OCI-LY3 (cell line): ENCODE measurements around the gene OTOL1.

Experiments
- H2AFZ ChIP-seq: fragments of 200-600, 300-600 bp; shearing (Covaris generic); 2 replicates; pipeline ENCODE4 v1.6.0; 2014; ENCODE audit warnings: antibody characterized with exemption, low read depth, low read length
- H3K27ac ChIP-seq: fragments of 200-600, 300-600 bp; sonication (generic); 2 replicates; pipeline ENCODE4 v1.5.1; 2014; ENCODE audit warnings: mild to moderate bottlenecking, low read length, moderate library complexity, mixed read lengths
- H3K27me3 ChIP-seq: fragments of 200-600, 300-600 bp; sonication (generic); 2 replicates; pipeline ENCODE4 v1.6.1; 2014; ENCODE audit warnings: low read depth, low read length, mixed read lengths
- H3K36me3 ChIP-seq: fragments of 200-600, 300-600 bp; sonication (generic); replicated peaks from 2 replicates; pipeline ENCODE3; 2014; ENCODE audit warnings: low read depth, low read length, mixed read lengths
- H3K4me1 ChIP-seq: fragments of 300-600, 200-600 bp; sonication (generic); 2 replicates; pipeline ENCODE4 v1.6.1; 2014; ENCODE audit warnings: low read length, mixed read lengths
- H3K4me2 ChIP-seq: fragments of 200-600, 300-600 bp; sonication (generic); 2 replicates; pipeline ENCODE4 v1.6.1; 2014; ENCODE audit warnings: low read length, mixed read lengths
- H3K4me3 ChIP-seq: fragments of 300-600, 200-600 bp; sonication (generic); 2 replicates; pipeline ENCODE4 v1.5.1; 2014; ENCODE audit warnings: antibody characterized with exemption, mild to moderate bottlenecking, low read length, moderate library complexity
- H3K79me2 ChIP-seq: fragments of 300-600, 200-600 bp; shearing (Covaris generic); 2 replicates; pipeline ENCODE4 v1.6.1; 2014; ENCODE audit warnings: mild to moderate bottlenecking, low read length, mixed read lengths
- H3K9ac ChIP-seq: fragments of 300-600, 200-600 bp; shearing (Covaris generic); 2 replicates; pipeline ENCODE4 v1.6.0; 2014; ENCODE audit warnings: mild to moderate bottlenecking, low read length, moderate library complexity
- H3K9me3 ChIP-seq: fragments of 200-600, 300-600 bp; shearing (Covaris generic); 2 replicates; pipeline ENCODE4 v1.6.1; 2014; ENCODE audit warnings: low read length, mixed read lengths; ENCODE audit not compliant: insufficient read depth
- H4K20me1 ChIP-seq: fragments of 200-600, 300-600 bp; sonication (generic); 2 replicates; pipeline ENCODE4 v1.6.1; 2016; ENCODE audit warnings: low read length, mixed read lengths; ENCODE audit not compliant: insufficient read depth
- EZH2phosphoT487 ChIP-seq: fragments of 200-600 bp; shearing (Covaris generic); IDR thresholded peaks from 2 replicates; pipeline ENCODE4 v1.6.1; 2018; ENCODE audit warnings: antibody characterized with exemption, mixed run types, low read depth
- TF ChIP-seq, protein P1 (sequence below): fragments of 200-600, 300-600 bp; sonication (generic); IDR thresholded peaks from 2 replicates; pipeline ENCODE4 v1.5.1; 2014; ENCODE audit warnings: antibody characterized with exemption, low read length, low read depth

The OTOL1 gene

DNA sequence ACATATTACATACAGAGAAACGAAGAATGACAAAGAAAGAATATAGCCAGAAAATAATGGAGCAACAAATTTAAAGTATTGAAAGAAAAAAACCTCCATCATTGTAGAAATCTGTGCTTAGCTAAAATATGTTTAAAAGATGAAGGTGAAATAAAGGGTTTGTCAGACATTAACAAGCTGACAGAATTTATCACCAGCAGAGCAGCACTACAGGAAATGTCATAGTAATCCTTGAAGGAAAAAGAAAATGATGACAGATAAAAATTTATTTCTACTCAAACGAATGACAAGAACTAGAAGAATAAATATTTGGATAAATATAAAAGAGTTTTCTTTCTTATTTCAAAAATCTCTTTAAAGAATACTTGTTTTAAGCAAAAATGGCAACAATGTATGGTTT, 40.6 kb upstream of the OTOL1 start:
- Histone ChIP-seq H3K27me3 (no peaks in the 10 kb centered on the region), H3K36me3 (no peaks in the 10 kb centered on the region), H3K4me1 (peaks cover 13% of the 10 kb centered on the region), H3K9me3 (no peaks in the 10 kb centered on the region), H3K4me2 (no peak overlapping the region), H3K9ac (no peak overlapping the region), H3K79me2 (no peaks in the 10 kb centered on the region), H2AFZ (no peak overlapping the region), H4K20me1 (no peaks in the 10 kb centered on the region), H3K4me3 (no peak overlapping the region), H3K27ac (no peak overlapping the region)
- TF ChIP-seq, protein P1, sequence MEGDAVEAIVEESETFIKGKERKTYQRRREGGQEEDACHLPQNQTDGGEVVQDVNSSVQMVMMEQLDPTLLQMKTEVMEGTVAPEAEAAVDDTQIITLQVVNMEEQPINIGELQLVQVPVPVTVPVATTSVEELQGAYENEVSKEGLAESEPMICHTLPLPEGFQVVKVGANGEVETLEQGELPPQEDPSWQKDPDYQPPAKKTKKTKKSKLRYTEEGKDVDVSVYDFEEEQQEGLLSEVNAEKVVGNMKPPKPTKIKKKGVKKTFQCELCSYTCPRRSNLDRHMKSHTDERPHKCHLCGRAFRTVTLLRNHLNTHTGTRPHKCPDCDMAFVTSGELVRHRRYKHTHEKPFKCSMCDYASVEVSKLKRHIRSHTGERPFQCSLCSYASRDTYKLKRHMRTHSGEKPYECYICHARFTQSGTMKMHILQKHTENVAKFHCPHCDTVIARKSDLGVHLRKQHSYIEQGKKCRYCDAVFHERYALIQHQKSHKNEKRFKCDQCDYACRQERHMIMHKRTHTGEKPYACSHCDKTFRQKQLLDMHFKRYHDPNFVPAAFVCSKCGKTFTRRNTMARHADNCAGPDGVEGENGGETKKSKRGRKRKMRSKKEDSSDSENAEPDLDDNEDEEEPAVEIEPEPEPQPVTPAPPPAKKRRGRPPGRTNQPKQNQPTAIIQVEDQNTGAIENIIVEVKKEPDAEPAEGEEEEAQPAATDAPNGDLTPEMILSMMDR = no peak
- no peak for TF ChIP-seq EZH2phosphoT487

DNA sequence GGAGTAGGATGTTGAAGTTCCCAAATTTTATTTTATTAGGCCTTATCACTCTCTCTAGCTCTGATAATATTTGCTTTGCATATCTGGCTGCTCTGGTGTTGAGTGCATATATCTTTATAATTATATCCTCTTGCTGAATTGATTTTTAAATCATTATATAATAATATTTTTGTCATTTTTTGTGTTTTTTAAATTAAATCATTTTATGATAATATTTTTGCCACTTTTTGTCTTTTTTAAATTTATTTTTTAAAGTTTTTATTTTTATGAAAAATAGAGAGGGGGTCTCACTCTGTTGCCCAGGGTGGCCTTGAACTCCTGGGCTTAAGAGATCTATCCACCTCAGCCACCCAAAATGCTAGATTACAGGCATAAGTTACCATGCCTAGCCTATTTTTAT, 34.5 kb upstream of the OTOL1 start:
- no peak overlapping the region for H2AFZ ChIP-seq
- no peak overlapping the region for H3K4me3 ChIP-seq
- TF ChIP-seq EZH2phosphoT487 = no peak
- TF ChIP-seq, protein P1 = no peak
- H3K27ac ChIP-seq = no peak overlapping the region
- H4K20me1 ChIP-seq = no peaks in the 10 kb centered on the region
- H3K9ac ChIP-seq = no peak overlapping the region
- H3K27me3 ChIP-seq = no peaks in the 10 kb centered on the region
- no peak overlapping the region for H3K4me2 ChIP-seq
- no peaks in the 10 kb centered on the region for H3K79me2 ChIP-seq
- H3K9me3 ChIP-seq = peaks cover 18% of the 10 kb centered on the region; the same call in 1 of the 2 replicates
- peaks cover 3% of the 10 kb centered on the region for H3K36me3 ChIP-seq
- H3K4me1 ChIP-seq = peaks cover 10% of the 10 kb centered on the region

DNA sequence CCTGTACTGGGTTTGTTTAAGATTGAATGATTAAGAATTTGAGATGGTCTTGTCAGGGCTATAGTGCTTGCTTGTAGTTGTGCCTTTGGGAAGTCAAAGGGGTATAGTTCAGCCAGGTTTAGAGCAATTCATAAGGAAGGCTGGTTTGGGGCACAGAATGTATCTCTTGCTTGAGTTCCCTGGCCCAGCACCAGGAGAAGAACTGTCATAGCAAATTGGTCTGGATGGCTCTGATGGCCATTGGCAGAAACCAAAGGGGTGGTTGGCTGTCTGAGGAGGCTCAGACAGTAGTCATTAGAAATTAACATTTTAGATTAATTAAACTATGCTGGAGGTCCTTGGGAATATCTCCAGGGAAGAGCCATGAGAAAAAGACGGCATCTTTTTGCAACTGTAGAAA, 25.4 kb upstream of the OTOL1 start:
- Histone ChIP-seq H3K79me2 (no peaks in the 10 kb centered on the region), H3K4me3 (no peak overlapping the region), H3K36me3 (peaks cover 3% of the 10 kb centered on the region), H3K9ac (no peak overlapping the region), H4K20me1 (no peaks in the 10 kb centered on the region), H3K9me3 (peaks cover 2% of the 10 kb centered on the region; the same call in 1 of the 2 replicates), H3K4me2 (no peak overlapping the region), H3K4me1 (peaks cover 25% of the 10 kb centered on the region), H3K27ac (no peak overlapping the region), H3K27me3 (no peaks in the 10 kb centered on the region), H2AFZ (no peak overlapping the region)
- no peak for TF ChIP-seq EZH2phosphoT487
- TF ChIP-seq, protein P1 = no peak

DNA sequence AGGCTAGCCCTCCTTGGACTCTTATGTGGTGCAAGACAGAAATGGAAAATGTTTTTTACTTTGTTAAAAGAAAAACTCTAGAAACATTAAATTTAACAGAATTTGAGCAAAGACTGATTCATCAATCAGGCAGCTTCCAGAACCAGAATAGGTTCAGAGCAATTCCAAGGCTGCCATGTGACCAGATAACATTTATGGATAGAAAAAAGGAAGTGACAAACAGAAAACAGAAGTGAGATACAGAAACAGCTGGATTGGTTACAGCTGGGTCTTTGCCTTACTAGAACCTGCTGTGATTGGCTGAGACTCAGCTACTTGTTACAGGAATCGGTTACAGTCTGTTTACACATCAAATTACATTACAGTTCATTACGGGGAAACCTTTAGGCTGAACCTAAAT, 22.5 kb upstream of the OTOL1 start:
- Histone ChIP-seq H3K4me2 (no peak overlapping the region), H3K9me3 (no peaks in the 10 kb centered on the region), H3K4me3 (no peak overlapping the region), H3K27me3 (no peaks in the 10 kb centered on the region), H4K20me1 (no peaks in the 10 kb centered on the region), H3K9ac (no peak overlapping the region), H3K27ac (no peak overlapping the region), H3K36me3 (no peaks in the 10 kb centered on the region), H3K4me1 (peaks cover 20% of the 10 kb centered on the region), H3K79me2 (no peaks in the 10 kb centered on the region), H2AFZ (no peak overlapping the region)
- TF ChIP-seq EZH2phosphoT487 = no peak
- TF ChIP-seq, protein P1 = no peak
